Epithelial cell of esophagus (primary cell): ENCODE results near the gene MEIS3.
A peak's percentile ranks its signal among the peaks of the same experiment; 100 is the strongest.

Source experiments
- DNase-seq: peaks from one replicate; pipeline ENCODE4 v3.0.0; 2010; ENCODE audit warnings: low read depth
- H3K4me3 ChIP-seq: 2 replicates; pipeline ENCODE4 v1.5.1; 2011; ENCODE audit warnings: mild to moderate bottlenecking, low read length, control low read depth
- CTCF ChIP-seq: IDR thresholded peaks from 2 replicates; pipeline ENCODE4 v1.5.1; 2011; ENCODE audit warnings: low read depth, mild to moderate bottlenecking, low read length, control low read depth, inconsistent platforms; ENCODE audit not compliant: insufficient read depth; ENCODE audit errors: missing control alignments

The MEIS3 gene

GRCh38 chr19:47445937-47446402 lies 26.6 kb upstream of the MEIS3 start:
- TF ChIP-seq CTCF: no peak
- H3K4me3 ChIP-seq: no peak overlapping the region
- peak; percentile 22 for DNase-seq

GRCh38 chr19:47445527-47445926 lies 26.2 kb upstream of the MEIS3 start:
- no peak for DNase-seq
- no peak overlapping the region for H3K4me3 ChIP-seq
- no peak for TF ChIP-seq CTCF

GRCh38 chr19:47444388-47444821 lies 25.1 kb upstream of the MEIS3 start:
- TF ChIP-seq CTCF: no peak
- H3K4me3 ChIP-seq: no peak overlapping the region
- DNase-seq: no peak

- no peak for DNase-seq
- H3K4me3 ChIP-seq: no peak overlapping the region
- no peak for TF ChIP-seq CTCF
Measured at GRCh38 chr19:47443331-47443730, 24.0 kb upstream of the MEIS3 start.

GRCh38 chr19:47438793-47439220 lies 19.5 kb upstream of the MEIS3 start:
- TF ChIP-seq CTCF: no peak
- DNase-seq: peak; percentile 33
- no peak overlapping the region for H3K4me3 ChIP-seq

GRCh38 chr19:47437500-47437899 lies 18.2 kb upstream of the MEIS3 start:
- H3K4me3 ChIP-seq: no peak overlapping the region
- no peak for TF ChIP-seq CTCF

GRCh38 chr19:47436712-47437401 lies 17.5 kb upstream of the MEIS3 start:
- TF ChIP-seq CTCF: peak; percentile 88
- DNase-seq: peak; percentile 76

More at GRCh38 chr19:47437500-47437899, 18.2 kb upstream of the MEIS3 start:
- no peak for DNase-seq

More at GRCh38 chr19:47436712-47437401, 17.5 kb upstream of the MEIS3 start:
- H3K4me3 ChIP-seq: no peak overlapping the region
